ENCODE results near the gene CCN2.
"Not testable (repeated sequence)": the region's sequence is repeated elsewhere in the genome, so short reads cannot be mapped to it uniquely, and the experiment has no call there.

CCN2 gene

GRCh38 chr6:131937703-131938631 is 13.2 kb downstream of the CCN2 start:
- no peak for DNase-seq (ENCODE audit: low read depth)

DNA sequence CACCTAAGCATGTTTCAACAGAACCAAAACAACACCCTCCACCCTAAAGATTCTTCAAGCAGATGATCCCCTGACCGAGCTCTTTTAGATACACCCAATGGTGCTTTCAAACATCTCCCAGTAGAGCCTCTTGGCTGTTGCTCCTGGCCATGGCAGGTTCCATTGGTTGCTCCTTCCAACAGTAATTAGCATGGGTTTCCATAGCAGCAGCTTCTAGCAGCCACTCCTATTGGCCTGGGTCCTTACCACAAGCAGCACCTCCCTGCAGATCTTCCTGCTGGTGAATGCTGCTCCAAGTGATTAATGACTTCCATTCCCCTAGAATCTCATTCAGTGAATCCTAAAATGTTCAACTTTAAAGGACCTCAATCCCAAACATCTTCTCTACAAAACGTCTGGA is 13.9 kb downstream of the CCN2 start:
- no peak for DNase-seq (ENCODE audit: low read depth)

- no peak for DNase-seq (ENCODE audit: low read depth)
These were observed 15.0 kb downstream of the CCN2 start for GRCh38 chr6:131936156-131936555.

GRCh38 chr6:131931063-131931750 is 20.0 kb downstream of the CCN2 start:
- DNase-seq (ENCODE audit: low read depth) = no peak

DNA sequence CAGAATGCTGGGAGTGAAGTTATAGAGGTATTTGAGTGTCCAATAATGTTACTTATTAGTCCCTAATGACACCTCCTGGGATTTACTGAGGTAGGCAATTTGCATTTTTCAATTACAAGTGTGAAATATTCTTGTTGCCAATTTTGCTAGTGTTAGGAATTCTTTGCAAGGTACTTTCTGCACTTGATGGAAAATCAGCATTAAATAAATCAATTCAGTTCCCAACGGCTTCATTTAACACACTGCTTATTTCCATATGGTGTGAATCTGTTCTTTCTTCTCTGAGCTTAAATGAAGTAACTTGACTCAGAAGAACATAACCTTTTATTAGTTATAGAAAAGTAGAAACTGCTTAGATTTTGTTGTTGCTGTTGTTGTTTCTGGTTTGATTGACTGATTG is 21.2 kb downstream of the CCN2 start:
- DNase-seq (ENCODE audit: low read depth) = no peak

GRCh38 chr6:131929264-131929663 is 21.9 kb downstream of the CCN2 start:
- DNase-seq (ENCODE audit: low read depth) = no peak

DNA sequence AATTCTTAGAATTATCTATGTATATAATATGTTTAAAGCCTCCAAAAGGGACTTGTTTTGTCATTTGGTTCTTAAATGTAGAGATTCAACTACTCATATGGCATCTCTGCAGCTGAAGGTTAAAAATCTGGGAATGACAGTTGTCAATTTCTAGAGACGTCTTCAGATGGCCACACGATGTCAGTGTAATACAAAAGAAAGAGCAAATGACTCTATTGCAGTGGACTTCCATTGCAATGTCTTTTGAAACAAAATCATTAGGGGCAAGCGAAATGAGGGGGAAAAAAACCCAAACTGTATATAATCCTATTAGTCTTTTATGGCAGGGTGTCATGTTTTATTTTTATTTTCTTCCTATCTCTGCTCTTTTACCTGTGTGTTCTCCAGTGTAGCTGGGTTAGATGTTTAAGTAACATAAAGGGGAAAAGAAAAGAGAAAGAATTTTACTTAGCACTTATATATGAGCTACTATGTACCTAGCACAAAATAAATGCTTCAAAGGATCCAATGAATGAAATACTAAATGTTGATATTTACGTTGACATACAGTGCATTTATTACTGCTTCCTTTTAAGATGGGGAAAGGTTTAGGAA is 26.2 kb downstream of the CCN2 start:
- no peak for DNase-seq (ENCODE audit: low read depth)

GRCh38 chr6:131923356-131923755 is 27.8 kb downstream of the CCN2 start:
- no peak for DNase-seq (ENCODE audit: low read depth)

GRCh38 chr6:131920656-131921055 is 30.5 kb downstream of the CCN2 start:
- DNase-seq (ENCODE audit: low read depth) = no peak

DNA sequence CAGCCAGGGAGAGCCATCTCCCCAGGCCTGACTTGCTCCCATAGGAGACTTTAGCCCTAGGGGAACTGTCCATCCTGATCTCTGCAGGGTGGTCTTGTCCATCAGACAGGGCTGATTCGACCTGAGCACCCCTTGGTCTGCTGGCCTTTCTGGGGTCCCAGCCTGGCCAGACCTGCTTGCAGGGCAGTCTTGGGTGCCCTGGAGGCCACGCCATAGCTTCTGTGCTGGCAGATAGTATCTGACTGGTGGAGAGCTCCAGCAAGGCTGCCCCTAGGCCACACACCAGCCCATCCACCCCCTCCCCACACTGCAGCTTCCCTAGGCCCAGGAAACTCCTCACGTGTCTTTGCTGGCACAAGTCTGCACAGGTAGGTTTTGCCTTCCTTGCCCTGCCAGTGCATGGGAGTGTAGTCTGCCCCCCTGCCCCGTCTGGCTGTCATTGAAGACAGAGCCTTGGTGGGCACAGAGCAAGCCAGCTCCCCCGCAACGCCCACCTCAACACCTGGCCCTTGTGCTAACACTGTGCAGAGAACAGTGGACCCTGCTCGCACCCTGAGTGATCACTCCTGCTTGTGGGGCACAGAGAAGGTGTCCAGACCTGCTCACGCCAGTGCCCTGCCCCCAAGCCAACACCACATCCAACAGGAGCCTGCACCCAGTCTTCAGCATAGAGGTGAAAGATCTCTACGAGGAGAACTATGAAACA is 32.4 kb downstream of the CCN2 start:
- no peak for DNase-seq (ENCODE audit: low read depth)

DNA sequence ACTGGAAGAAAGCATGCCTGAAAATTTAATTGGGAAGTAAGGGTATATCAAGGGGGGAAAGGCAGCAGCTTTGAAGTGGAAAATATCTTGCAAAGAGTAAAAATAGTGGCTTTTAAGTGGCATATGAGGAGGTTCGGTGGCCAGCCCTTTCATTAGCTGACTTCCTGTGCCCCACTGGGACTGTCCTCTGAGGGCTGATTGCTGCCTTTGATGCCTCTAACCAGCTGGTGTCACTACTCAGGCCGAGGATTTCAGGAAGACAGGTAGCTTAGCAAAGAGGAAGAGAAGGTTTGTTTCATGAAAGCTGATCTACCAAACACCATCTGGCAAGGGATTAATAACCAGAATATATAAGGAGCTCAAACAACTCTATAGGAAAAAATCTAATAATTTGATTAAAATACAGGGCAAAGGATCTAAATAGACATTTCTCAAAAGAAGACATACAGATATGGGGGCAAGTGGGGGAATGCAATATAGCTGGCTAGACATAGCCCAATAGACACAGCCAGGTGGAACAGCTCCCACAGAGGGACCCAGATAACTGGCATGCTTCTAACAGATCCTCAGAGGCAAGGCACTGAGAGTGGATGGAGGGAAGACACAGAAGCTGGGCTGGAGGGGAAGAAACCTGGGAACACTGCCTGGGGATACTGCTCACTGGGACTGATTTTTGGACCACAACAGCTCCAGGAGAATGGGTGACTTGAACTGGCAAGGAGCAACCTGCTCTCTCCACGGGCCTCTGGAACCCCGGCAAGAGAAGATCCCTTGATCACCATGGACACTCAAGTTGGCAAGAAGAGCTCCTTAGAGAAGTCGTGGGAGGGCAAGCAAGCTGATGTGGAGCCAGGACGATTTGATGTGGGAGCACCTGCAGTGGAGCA is 33.2 kb downstream of the CCN2 start:
- DNase-seq (ENCODE audit: low read depth) = no peak

GRCh38 chr6:131917318-131917717 is 33.9 kb downstream of the CCN2 start:
- DNase-seq (ENCODE audit: low read depth) = no peak

GRCh38 chr6:131916847-131917246 is 34.3 kb downstream of the CCN2 start:
- DNase-seq (ENCODE audit: low read depth) = no peak

GRCh38 chr6:131916091-131916796 is 34.9 kb downstream of the CCN2 start:
- not testable (repeated sequence) for DNase-seq (ENCODE audit: low read depth)

- peak; percentile 21 for DNase-seq (ENCODE audit: low read depth)
These were observed 36.0 kb downstream of the CCN2 start for GRCh38 chr6:131914967-131915751.

DNA sequence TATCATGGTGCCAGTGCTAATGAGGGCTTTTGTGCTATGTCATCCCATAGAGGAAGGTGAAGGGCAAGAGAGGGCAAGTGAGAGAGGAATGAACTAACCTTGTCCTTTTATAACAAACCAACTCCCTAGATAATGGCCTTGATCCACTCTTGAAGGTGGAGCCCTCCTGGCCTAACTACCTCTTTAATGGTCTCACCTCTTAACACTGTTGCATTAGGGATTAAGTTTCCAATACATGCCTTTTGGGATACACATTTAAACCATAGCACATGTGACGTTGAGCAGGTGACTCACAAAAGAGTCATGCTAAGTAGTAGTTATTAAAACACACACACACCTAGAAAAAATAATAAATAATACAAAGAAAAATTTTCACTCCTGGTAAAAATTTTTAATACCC is 36.9 kb downstream of the CCN2 start:
- DNase-seq (ENCODE audit: low read depth) = no peak

DNA sequence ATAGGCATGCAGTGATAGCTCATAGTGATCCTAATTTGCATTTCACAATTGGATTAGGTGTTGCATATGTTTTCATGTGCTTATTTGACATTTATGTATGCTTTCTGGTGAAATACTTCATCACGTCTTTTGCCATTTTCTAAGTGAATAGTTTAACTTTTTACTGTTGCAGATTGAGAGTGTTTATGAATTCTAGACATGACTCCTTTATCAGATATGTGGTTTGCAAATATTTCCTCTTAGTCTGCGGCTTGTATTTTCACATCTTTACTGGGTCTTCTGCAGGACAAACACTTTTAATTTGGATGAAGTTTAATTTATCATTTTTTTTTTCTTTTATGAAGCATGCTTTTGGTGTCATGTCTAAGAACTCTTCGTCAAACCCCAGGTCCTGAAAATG is 39.2 kb downstream of the CCN2 start:
- DNase-seq (ENCODE audit: low read depth) = no peak

- no peak for DNase-seq (ENCODE audit: low read depth)
These were observed 40.2 kb downstream of the CCN2 start for GRCh38 chr6:131910956-131911355.

DNA sequence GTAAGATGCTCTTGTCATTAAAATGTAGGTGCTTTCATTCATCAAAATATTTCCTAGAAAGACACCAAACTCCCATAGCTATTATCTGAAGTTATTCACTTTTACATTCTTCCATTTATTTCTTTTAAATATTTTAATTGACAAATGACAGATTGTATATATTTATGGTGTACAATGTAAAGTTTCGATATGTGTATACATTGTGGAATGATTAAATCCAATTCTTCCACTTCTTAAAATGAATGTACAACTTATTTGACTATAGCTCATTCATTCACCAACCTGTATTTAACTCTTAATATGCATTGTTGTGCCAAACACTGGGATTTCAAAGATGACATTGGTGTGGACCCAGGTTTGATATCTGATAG is 41.0 kb downstream of the CCN2 start:
- DNase-seq (ENCODE audit: low read depth) = no peak
